GM06990 (cell line): ENCODE data around the gene CGB8.
A peak's percentile ranks its signal among the peaks of the same experiment; 100 is the strongest.

Experiments
- DNase-seq: peaks from one replicate; pipeline ENCODE4 v3.0.0-alpha.2; 2011; ENCODE audit not compliant: insufficient read length; ENCODE audit errors: extremely low read depth
- H3K27me3 ChIP-seq: replicated peaks from 2 replicates; pipeline ENCODE4 v1.6.0; 2011; ENCODE audit warnings: low read length; ENCODE audit not compliant: control insufficient read depth, insufficient read depth
- H3K36me3 ChIP-seq: 2 replicates; pipeline ENCODE4 v1.5.1; 2011; ENCODE audit warnings: low read length; ENCODE audit not compliant: control insufficient read depth, insufficient read depth
- H3K4me3 ChIP-seq: replicated peaks from 2 replicates; pipeline ENCODE4 v1.5.1; 2011; ENCODE audit warnings: low read depth, mild to moderate bottlenecking, control low read depth, low read length
- TF ChIP-seq, protein P1 (sequence below): IDR thresholded peaks from 2 replicates; pipeline ENCODE4 v1.5.1; 2011; ENCODE audit warnings: low read length, control low read depth, mild to moderate bottlenecking, inconsistent platforms; ENCODE audit not compliant: insufficient read depth, poor library complexity, severe bottlenecking

Gene CGB8

GRCh38 chr19:48999481-49000325 lies 49.2 kb downstream of the CGB8 start:
- no peak for DNase-seq
- Histone ChIP-seq H3K27me3 (no peaks in the 10 kb centered on the region), H3K36me3 (peaks cover 20% of the 10 kb centered on the region), H3K4me3 (no peak overlapping the region)
- TF ChIP-seq, protein P1, sequence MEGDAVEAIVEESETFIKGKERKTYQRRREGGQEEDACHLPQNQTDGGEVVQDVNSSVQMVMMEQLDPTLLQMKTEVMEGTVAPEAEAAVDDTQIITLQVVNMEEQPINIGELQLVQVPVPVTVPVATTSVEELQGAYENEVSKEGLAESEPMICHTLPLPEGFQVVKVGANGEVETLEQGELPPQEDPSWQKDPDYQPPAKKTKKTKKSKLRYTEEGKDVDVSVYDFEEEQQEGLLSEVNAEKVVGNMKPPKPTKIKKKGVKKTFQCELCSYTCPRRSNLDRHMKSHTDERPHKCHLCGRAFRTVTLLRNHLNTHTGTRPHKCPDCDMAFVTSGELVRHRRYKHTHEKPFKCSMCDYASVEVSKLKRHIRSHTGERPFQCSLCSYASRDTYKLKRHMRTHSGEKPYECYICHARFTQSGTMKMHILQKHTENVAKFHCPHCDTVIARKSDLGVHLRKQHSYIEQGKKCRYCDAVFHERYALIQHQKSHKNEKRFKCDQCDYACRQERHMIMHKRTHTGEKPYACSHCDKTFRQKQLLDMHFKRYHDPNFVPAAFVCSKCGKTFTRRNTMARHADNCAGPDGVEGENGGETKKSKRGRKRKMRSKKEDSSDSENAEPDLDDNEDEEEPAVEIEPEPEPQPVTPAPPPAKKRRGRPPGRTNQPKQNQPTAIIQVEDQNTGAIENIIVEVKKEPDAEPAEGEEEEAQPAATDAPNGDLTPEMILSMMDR = peak; percentile 89

GRCh38 chr19:48997972-48998371 lies 50.9 kb downstream of the CGB8 start:
- TF ChIP-seq, protein P1 = peak; percentile 73
- H3K36me3 ChIP-seq = peaks cover 8% of the 10 kb centered on the region
- H3K27me3 ChIP-seq = no peaks in the 10 kb centered on the region
- DNase-seq = no peak
- H3K4me3 ChIP-seq = no peak overlapping the region
